Myocyte (in vitro differentiated cells): ENCODE data around the gene VEPH1. TPM values are rescaled to one million over a fixed set of nuclear protein-coding genes. Genes with fewer than 3 reads are reported as not detected.

ENCODE experiments used
- DNase-seq: peaks from one replicate; pipeline ENCODE4 v3.0.0-alpha.2; 2012; ENCODE audit warnings: low read depth
- total RNA-seq: library from RNA; depleted of rRNA; stranded (reverse); fragments of >200 nt; gene quantifications from 2 replicates; pipeline ENCODE4 v1.2.3, GENCODE V29; 2014

Gene VEPH1
- total RNA-seq, 1 donor from 2014 or later, result 17.0 TPM

DNA sequence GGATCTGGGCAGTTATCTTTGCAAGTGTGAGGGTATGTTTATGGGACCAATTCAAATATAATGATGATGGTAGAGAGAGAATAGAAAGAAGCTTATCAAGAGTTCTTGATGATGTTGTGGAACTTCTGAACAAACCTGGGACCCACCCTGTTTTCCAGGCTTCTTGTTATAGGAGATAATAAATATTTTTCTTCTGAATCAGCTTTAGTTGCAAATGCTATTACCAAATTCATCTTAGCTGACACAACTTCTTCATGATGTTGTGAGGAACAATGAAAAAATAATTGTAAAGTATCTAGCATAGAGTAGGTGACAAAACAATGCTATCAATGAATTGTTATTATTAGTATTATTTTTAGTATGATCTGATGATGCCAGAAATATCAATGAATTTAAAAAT, 110.1 kb downstream of the VEPH1 start:
- no peak for DNase-seq

- DNase-seq, result no peak
Observed at GRCh38 chr3:157392104-157392503, 111.1 kb downstream of the VEPH1 start.

GRCh38 chr3:157390713-157391515, 112.3 kb downstream of the VEPH1 start:
- DNase-seq, result no peak

GRCh38 chr3:157388976-157389375, 114.2 kb downstream of the VEPH1 start:
- no peak for DNase-seq

DNA sequence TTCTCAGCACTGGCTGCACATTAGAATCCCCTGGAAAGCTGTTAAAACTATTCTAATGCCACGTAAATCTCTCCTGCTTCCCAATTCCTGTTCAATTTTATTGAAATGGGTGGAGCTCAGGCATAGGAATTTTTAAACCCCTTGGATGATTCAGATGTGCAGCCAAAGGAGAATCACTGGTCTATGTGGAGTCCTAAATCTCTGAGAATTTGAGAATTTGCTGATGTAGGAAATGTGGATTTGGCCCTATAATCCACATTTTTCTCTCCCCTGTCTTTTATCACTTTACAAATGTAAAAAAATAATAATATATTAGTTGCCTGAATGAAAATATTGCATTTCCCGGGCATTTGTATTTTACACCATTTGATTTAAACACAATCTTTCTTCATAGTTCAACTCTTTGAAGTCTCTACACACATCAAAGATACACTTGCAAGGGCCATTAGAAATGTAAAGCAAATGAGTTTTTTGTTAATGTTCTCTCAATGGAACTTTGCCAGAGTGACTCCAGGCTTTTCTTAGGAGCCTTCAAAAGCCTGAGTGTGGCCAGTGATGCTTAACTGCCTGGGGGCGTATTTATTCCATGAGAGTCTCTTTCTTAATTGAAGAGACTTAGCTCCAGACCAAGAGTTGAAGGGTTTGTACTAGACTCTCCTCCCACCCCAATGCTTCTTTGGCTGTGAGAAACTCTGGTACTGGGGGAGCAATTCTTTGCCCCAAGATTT, 115.3 kb downstream of the VEPH1 start:
- no peak for DNase-seq

DNA sequence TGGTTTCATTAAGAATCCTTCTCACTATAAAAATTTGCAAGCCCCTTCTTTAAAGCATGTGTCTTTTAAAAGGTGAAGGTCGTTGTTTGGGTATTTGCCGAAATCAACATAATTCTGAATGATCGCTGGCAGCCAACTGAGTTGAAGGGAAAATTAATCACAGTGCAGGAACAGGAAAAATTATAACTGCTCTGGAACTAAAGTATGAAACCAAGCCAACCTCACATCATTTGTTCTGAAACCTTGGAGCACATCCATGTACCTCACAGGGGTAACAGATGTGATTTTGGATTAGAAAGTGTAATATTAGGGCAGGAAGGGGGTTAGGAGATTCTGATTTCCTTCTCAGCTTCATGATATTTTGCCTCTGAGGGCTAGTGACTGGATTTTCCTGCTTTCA, 118.7 kb downstream of the VEPH1 start:
- no peak for DNase-seq

GRCh38 chr3:157384031-157384430, 119.2 kb downstream of the VEPH1 start:
- no peak for DNase-seq

DNA sequence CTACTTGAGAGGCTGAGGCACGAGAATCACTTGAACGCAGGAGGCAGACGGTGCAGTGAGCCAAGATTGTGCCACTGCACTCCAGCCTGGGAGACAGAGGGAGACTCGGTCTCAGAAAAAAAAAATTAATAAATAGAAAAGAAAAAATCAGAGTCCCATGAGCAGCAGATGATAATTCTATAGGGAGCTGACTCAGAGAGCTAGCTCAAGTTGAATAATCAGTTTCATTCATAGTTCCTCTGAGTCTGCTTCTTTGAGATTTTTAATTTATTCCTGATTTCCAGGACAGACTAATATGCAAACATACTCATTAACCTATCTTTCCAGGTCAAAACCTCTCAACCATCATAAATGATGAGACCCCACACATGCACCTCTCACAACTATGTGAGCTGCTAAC, 121.6 kb downstream of the VEPH1 start:
- DNase-seq, result no peak

DNA sequence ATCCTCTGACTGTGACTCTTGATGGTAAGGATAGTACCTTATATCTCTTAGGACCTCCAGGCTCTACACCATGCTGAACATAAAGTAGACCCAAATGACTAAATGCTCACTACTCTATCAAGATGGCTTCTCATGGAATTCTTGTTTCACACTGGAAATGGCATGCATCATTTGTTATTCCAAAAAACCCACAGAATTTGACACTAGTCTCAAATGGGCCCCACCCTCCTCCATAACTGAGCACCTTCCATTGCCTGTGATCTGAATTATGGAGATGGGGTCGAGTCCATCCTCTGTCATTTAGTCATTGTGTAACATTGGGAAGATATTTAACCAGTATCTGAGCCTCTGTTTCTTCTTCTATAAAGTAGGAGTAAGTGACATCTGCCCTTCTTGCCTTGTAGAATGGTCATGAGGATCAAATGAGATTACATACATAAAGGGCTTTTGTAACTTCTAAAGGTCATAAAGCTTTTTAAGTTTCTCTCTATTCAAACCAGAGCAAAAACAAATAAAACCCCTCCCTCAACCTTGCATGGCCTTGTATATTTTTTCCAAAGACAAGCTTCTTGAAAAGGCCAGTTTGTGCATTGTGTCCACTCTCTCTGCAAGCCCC, 123.6 kb downstream of the VEPH1 start:
- DNase-seq, result no peak

DNA sequence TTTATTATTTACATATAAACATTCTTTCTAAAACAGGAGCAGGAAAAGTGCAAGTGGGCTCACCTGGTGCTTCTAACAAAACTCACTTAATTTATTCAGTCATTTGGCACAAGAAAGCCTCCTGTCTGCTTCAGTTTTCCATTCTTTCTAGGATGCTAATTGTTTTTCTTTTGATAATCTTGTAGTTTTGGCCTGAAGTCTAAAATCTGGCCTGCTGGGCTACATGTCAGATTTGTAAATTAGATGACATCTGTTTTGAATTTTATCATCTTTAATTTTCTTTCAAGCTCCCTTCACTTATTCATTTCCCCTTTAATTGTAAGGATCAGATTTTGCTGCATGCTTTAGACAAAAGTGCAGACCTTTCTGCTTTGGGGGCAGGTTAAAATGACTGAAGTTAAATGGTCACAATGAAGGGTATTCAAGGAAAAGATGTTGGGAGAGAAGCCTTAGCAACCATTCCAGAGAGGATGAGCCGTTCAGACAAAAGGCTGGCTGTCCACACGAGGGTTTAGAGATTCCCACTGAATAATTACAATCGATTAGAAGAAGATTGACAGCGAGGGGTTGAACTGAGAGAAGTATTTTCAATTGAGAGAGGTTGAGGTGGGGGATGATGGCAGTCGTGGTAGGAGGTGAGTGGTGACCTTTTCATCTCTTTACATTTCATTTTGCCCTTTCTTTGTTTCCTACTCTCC, 126.5 kb downstream of the VEPH1 start:
- no peak for DNase-seq

DNA sequence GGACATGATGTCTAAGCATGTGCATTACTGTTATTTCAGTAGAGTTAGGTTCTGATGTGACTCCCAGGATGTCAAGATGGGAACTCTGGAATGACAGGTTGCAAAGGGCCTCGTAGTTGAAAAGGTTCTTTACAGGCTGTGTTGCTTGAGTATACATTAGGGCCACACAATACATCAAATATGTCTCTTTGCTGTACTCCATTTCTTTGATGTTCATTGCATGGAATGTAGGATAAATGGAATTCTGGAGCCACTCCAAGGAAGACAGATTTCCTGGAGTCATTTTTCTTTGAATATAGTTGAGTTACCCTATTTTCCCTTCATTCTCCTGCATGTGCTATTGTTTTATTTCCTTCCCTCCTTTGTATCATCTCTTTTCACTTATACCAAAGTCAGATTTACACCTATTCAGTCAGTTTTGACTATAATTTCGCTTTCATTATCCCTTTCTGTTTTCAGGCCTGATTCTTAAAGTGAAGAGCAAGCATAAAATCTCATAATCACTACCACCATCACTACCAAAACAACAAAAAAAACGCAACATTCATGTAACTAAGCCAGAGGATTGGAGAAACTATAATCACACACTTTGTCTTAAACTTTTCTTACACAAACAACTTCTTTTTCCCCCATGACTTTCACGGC, 127.8 kb downstream of the VEPH1 start:
- DNase-seq, result no peak

DNA sequence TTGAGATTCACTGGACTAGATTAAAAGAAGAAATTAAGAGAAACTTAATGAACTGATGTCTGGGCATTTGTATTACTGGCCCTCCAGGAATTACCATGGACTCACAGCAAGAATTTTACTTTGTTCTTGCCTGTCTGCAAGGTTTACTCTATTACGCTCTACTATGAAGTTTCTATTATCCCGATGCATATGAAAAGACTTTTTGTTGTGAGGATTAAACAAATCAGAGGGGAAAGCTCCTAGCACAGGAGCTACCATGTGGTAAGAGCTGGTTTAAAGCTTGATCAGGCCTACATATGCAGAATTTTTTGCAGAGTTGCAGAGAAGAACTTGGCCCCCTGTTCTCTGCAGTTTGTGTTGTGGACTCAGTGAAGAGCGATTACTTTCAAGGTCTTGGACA, 128.3 kb downstream of the VEPH1 start:
- no peak for DNase-seq

DNA sequence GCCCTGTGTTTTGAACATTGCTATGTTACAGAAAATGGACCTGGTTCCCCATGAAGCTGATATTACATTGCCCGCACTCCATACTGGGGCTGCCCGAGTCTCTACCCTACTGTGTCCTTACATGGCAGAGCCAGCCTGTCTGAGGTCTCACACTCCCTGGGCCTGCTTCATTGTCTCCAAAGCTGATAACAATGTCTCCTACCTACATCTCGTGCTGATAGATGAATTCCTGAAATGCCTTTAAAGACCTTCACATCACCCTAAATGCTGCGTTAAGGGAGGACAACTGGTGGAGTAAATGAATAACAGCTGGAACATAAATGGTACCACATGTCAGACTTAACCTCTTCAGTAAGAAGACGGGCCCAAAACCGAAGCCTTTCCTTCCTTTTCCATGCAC, 129.4 kb downstream of the VEPH1 start:
- DNase-seq, result no peak

- DNase-seq, result no peak
Observed at GRCh38 chr3:157370867-157371266, 132.3 kb downstream of the VEPH1 start.

- DNase-seq, result no peak
Observed at GRCh38 chr3:157369727-157370421, 133.3 kb downstream of the VEPH1 start.

DNA sequence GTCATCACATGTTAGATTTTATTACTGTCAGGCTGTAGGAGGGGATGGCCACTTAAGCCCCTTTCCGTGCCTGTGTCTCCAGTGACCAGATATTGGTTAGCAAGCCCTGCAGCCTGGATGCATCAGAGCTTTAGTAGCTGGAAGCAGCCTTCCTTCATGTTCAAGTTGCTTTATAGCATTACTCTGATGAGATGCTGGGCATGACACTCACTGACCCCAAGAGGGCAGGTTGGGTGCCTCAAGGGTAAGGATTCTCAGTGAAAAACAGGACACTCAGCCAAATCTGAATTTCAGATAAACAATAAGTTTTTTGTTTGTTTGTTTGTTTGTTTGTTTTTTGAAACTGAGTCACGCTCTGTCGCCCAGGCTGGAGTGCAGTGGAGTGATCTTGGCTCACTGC, 135.0 kb downstream of the VEPH1 start:
- no peak for DNase-seq

- no peak for DNase-seq
Observed at GRCh38 chr3:157363393-157363792, 139.8 kb downstream of the VEPH1 start.

GRCh38 chr3:157362348-157362747, 140.9 kb downstream of the VEPH1 start:
- DNase-seq, result no peak

- peak; percentile 64 for DNase-seq
Observed at GRCh38 chr3:157360044-157360443, 143.2 kb downstream of the VEPH1 start.

DNA sequence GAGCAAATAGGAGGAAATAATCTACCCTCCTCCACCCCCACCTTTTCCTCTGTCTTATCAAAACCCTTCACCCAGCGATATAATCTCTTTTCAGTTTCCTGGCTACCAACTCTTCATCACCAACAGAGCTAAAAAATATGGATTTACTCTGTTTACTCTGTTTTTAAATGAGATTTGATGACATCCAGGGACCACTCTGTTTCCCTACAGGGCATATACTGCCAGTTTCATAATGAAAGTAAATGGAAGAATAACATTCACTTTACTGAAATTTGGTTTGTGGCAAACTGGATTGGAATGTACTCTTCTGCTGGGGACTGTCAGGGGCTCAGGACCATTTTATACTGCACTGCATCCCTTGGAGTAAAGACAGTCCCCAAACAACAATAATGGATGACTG, 146.7 kb downstream of the VEPH1 start:
- no peak for DNase-seq

DNA sequence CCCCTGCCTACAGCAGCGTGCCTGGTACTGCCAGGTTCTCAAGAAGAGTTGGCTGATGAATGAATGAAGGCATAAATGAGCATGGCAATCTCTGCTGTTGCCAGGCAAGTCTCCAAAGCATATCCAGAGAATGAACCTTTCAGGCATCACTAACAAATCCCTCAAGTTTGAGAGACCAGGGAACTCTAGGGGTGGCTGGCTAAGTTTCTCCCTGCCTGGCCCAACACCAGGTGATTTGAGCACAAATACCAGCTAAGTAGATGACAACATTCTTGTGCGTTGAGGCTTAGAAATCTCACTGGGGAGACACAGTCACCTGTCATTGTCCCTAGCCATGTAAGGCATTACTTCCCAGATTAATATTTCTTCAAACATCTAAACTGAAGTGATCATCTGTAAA, 147.9 kb downstream of the VEPH1 start:
- DNase-seq, result no peak
